CD4-positive, alpha-beta T cell (primary cell): ENCODE measurements around the gene NBR1. TPM values are rescaled to one million over a fixed set of nuclear protein-coding genes. Genes with fewer than 3 reads are reported as not detected.

Source experiments
- ATAC-seq: fragments of 200-7000 bp; cut with Tn5 transposase; one replicate; pipeline ENCODE4 v1.10.0; 2022; ENCODE audit warnings: mild to moderate bottlenecking; ENCODE audit not compliant: poor library complexity
- CTCF ChIA-PET: fragments of 350-600 bp; sonication (Branson Sonifier 250); formaldehyde crosslinking; loops from one replicate; lab custom pipeline; 2021; ENCODE audit warnings: antibody characterized with exemption, inconsistent platforms; lab: Charles Lee
- POLR2A ChIA-PET: fragments of 350-600 bp; sonication (Branson Sonifier 250); formaldehyde crosslinking; loops from one replicate; lab custom pipeline; 2021; ENCODE audit warnings: antibody characterized with exemption, inconsistent platforms; lab: Charles Lee
- DNase-seq, 14 experiments: peaks; one replicate each; pipeline ENCODE4 v3.0.0-alpha.2; 2013 to 2020; ENCODE audit warnings: mixed read lengths in 2 of 14
- H3K27ac ChIP-seq, 2 donors: one replicate each; pipeline versions ENCODE4 v1.5.1 to v1.7.0; 2013; ENCODE audit warnings: low read length in 2 of 2, low read depth in 1 of 2, mild to moderate bottlenecking in 1 of 2
- H3K27me3 ChIP-seq, 2 experiments: 1 replicate in 1 of 2; 2 replicates in 1 of 2; pipeline versions ENCODE4 v1.6.1 to v1.7.0; 2013; ENCODE audit warnings: low read length in 2 of 2, control low read depth in 1 of 2, mild to moderate bottlenecking in 1 of 2, moderate library complexity in 1 of 2; ENCODE audit not compliant: insufficient read depth in 2 of 2, control insufficient read depth in 1 of 2
- H3K36me3 ChIP-seq: one replicate; pipeline ENCODE4 v1.6.1; 2013; ENCODE audit warnings: low read length, control low read depth; ENCODE audit not compliant: insufficient read depth
- H3K4me1 ChIP-seq: one replicate; pipeline ENCODE4 v1.6.1; 2013; ENCODE audit warnings: low read length, control low read depth; ENCODE audit not compliant: insufficient read depth
- H3K4me3 ChIP-seq: one replicate; pipeline ENCODE4 v1.5.1; 2013; ENCODE audit warnings: mild to moderate bottlenecking, low read length, moderate library complexity
- H3K9me3 ChIP-seq, 2 experiments: 1 replicate in 1 of 2; 2 replicates in 1 of 2; pipeline versions ENCODE4 v1.6.1 to v1.7.0; 2013; ENCODE audit warnings: low read length in 2 of 2, mild to moderate bottlenecking in 2 of 2, control low read depth in 1 of 2, moderate library complexity in 1 of 2; ENCODE audit not compliant: control insufficient read depth in 1 of 2, insufficient read depth in 1 of 2
- H3K27ac Mint-ChIP-seq: one replicate; pipeline ENCODE4 v1.8.0; 2020; ENCODE audit warnings: mixed read lengths
- H3K27me3 Mint-ChIP-seq: one replicate; pipeline ENCODE4 v1.8.0; 2021; ENCODE audit warnings: mixed read lengths
- H3K36me3 Mint-ChIP-seq: one replicate; pipeline ENCODE4 v1.8.0; 2021; ENCODE audit warnings: low read depth, mixed read lengths
- H3K4me1 Mint-ChIP-seq: one replicate; pipeline ENCODE4 v1.8.0; 2021; ENCODE audit warnings: low read depth, mixed read lengths
- H3K4me3 Mint-ChIP-seq: one replicate; pipeline ENCODE4 v1.8.0; 2020; ENCODE audit warnings: mild to moderate bottlenecking, mixed read lengths
- H3K9me3 Mint-ChIP-seq: one replicate; pipeline ENCODE4 v1.8.0; 2020; ENCODE audit warnings: mixed read lengths
- intact Hi-C, 2 experiments: fragments of 100-400 bp; cut with DNase I in 1 of 2; cut with micrococcal nuclease in 1 of 2; formaldehyde crosslinking; loops; one replicate each; pipeline versions ENCODE4 v1.15.1 to v1.9.0; 2023 to 2025; cut with DNase I, micrococcal nuclease
- total RNA-seq, 174 experiments: library from RNA in 2 of 174; stranded (reverse) in 2 of 174; gene quantifications; one replicate each; pipeline ENCODE4 v1.2.3 and lab custom pipeline; 2021 to 2026
- TF ChIP-seq, protein P1 (sequence below): fragments of 200-600 bp; IDR thresholded peaks from one replicate; pipeline ENCODE4 v1.8.0; 2022; ENCODE audit warnings: antibody characterized with exemption, mild to moderate bottlenecking

Gene NBR1
- total RNA-seq, 2 experiments from 2014 or later = 23.7 TPM

DNA sequence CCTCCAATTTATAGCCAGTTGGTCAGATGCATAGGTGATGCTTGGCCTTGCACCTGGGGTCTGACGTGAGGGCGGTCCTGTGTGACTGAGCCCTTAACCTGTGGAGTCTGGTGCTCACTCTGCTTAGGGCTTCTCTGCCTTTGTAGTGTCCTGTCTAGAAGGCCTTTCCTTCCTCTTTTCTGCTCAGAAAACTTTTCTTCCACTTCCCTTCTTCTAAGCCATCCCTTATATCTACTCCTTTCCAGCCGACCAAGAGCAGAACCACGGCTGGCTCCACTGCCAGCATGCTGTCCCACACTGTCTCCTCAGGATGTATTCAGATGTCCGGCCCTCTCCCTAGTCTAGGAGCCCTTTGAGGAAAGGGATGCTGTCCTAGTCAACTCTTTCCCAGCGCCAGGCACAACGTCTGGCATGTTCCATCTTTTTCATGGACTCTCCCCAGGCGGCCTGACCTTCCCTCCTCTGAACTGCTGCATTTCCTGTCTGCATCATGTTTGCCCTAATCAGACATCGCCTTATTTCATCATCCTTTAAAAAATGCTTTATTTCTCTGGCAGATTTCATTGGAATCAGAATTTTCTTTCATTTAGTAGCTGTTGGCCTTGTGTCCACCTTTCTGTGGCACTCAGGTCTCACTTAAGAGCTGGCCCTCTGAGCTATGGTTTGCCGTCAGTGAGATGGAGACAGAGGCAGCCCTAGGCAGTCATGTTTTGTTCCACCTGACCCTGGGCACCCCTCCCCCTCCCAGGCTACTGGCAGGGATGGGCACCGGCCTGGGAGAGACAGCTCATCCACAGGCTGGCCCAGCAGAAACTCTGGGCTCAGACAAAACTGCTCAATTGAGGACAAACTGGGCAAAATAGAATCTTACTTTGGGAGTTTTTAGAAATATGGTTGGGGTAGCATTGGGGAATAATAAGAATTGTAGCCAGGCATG lies 30.4 kb upstream of the NBR1 start:
- no peaks in the 10 kb centered on the region for H3K27me3 Mint-ChIP-seq
- CTCF ChIA-PET = no interaction called here
- ATAC-seq (no peak), DNase-seq (no peak)
- H3K9me3 Mint-ChIP-seq = no peaks in the 10 kb centered on the region
- POLR2A ChIA-PET = no interaction called here
- intact Hi-C loops = no loop called here
- H3K36me3 ChIP-seq = peaks cover 5% of the 10 kb centered on the region
- H3K4me3 Mint-ChIP-seq = no peak overlapping the region
- H3K27ac Mint-ChIP-seq = no peak overlapping the region
- peaks cover 5% of the 10 kb centered on the region for H3K36me3 Mint-ChIP-seq
- peaks cover 5% of the 10 kb centered on the region for H3K4me1 Mint-ChIP-seq
- H3K4me1 ChIP-seq = no peaks in the 10 kb centered on the region
- no peaks in the 10 kb centered on the region for H3K27me3 ChIP-seq
- no peak overlapping the region for H3K27ac ChIP-seq
- peaks cover 0 to 3% of the 10 kb centered on the region in 2 experiments for H3K9me3 ChIP-seq
- TF ChIP-seq, protein P1, sequence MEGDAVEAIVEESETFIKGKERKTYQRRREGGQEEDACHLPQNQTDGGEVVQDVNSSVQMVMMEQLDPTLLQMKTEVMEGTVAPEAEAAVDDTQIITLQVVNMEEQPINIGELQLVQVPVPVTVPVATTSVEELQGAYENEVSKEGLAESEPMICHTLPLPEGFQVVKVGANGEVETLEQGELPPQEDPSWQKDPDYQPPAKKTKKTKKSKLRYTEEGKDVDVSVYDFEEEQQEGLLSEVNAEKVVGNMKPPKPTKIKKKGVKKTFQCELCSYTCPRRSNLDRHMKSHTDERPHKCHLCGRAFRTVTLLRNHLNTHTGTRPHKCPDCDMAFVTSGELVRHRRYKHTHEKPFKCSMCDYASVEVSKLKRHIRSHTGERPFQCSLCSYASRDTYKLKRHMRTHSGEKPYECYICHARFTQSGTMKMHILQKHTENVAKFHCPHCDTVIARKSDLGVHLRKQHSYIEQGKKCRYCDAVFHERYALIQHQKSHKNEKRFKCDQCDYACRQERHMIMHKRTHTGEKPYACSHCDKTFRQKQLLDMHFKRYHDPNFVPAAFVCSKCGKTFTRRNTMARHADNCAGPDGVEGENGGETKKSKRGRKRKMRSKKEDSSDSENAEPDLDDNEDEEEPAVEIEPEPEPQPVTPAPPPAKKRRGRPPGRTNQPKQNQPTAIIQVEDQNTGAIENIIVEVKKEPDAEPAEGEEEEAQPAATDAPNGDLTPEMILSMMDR = no peak
- no peak overlapping the region for H3K4me3 ChIP-seq

DNA sequence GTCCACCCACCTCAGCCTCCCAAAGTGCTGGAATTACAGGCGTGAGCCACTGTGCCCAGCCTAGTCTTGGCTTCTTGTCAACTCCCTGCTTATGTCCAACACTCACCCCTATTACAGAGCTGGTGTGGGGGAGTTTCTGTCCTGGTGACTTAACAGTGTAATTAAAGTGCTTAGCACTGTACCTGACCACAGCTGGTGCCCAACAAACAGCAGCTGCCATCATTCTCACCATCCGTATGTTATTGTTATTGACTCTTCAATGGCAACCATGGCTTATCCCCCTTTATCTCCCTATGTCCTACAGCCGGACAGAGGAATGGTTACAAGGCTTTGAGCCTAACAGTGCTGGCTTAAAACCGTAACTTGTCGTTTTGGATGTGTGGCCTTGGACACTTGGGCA lies 28.9 kb upstream of the NBR1 start:
- Histone ChIP-seq H3K9me3 (no peaks in the 10 kb centered on the region), H3K27ac (no peak overlapping the region), H3K36me3 (peaks cover 5% of the 10 kb centered on the region), H3K27me3 (no peaks in the 10 kb centered on the region), H3K4me3 (no peak overlapping the region), H3K4me1 (no peaks in the 10 kb centered on the region)
- Mint-ChIP-seq H3K4me1 (no peaks in the 10 kb centered on the region), H3K36me3 (no peaks in the 10 kb centered on the region), H3K9me3 (no peaks in the 10 kb centered on the region), H3K27ac (no peak overlapping the region), H3K27me3 (no peaks in the 10 kb centered on the region), H3K4me3 (no peak overlapping the region)
- DNase-seq = no peak
- ChIA-PET CTCF (no interaction called here), POLR2A (no interaction called here)
- TF ChIP-seq, protein P1 = no peak
- intact Hi-C loops = no loop called here
- no peak for ATAC-seq

DNA sequence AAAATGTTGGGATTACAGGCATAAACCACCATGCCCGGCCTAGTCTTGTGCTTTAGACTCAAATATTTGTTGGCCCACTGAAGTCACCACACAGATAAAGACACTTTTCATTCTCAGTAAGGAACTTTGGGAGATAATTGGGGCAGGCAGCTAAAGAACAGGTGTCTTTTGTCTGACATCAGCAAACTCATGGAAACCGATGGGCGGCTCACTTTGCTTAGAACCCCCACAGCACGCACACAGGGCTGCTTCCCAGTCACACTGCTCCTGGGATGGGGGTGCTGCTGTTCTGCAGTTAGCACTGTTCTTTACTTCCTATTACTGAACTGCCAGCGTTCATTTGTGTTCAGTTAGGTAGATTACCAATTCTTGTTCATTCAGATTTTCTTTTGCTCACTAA lies 27.8 kb upstream of the NBR1 start:
- no peaks in the 10 kb centered on the region for H3K9me3 ChIP-seq
- H3K27me3 Mint-ChIP-seq = no peaks in the 10 kb centered on the region
- intact Hi-C loops = no loop called here
- no peaks in the 10 kb centered on the region for H3K9me3 Mint-ChIP-seq
- no peak overlapping the region for H3K27ac Mint-ChIP-seq
- DNase-seq = no peak
- no peak overlapping the region for H3K4me3 Mint-ChIP-seq
- no peaks in the 10 kb centered on the region for H3K4me1 ChIP-seq
- TF ChIP-seq, protein P1 = no peak
- ATAC-seq = no peak
- H3K36me3 ChIP-seq = peaks cover 5% of the 10 kb centered on the region
- CTCF ChIA-PET = no interaction called here
- H3K27ac ChIP-seq = no peak overlapping the region
- no peaks in the 10 kb centered on the region for H3K4me1 Mint-ChIP-seq
- POLR2A ChIA-PET = no interaction called here
- no peak overlapping the region for H3K4me3 ChIP-seq
- H3K36me3 Mint-ChIP-seq = no peaks in the 10 kb centered on the region
- no peaks in the 10 kb centered on the region for H3K27me3 ChIP-seq
